Astrocyte (in vitro differentiated cells and primary cell): ENCODE data around the gene TMEM87B. TPM values are rescaled to one million over a fixed set of nuclear protein-coding genes. Genes with fewer than 3 reads are reported as not detected.

Source experiments
- DNase-seq: peaks from one replicate; pipeline ENCODE4 v3.0.0-alpha.2; 2010; ENCODE audit warnings: low read depth
- FAIRE-seq: peaks from 2 replicates; lab custom pipeline; 2011; peaks lifted over from hg19 to GRCh38; lab: Jason Lieb, UNC
- H2AFZ ChIP-seq: 2 replicates; pipeline ENCODE4 v1.6.0; 2012; ENCODE audit warnings: low read depth, low read length, inconsistent platforms
- H3K27ac ChIP-seq: 2 replicates; pipeline ENCODE4 v1.5.1; 2011; ENCODE audit warnings: low read depth, low read length, inconsistent platforms
- H3K27me3 ChIP-seq: 2 replicates; pipeline ENCODE4 v1.6.0; 2011; ENCODE audit warnings: low read length, inconsistent platforms; ENCODE audit not compliant: insufficient read depth
- H3K36me3 ChIP-seq: 2 replicates; pipeline ENCODE4 v1.5.1; 2011; ENCODE audit warnings: low read length, inconsistent platforms; ENCODE audit not compliant: insufficient read depth
- H3K4me1 ChIP-seq: 2 replicates; pipeline ENCODE4 v1.5.1; 2011; ENCODE audit warnings: low read length, inconsistent platforms; ENCODE audit not compliant: insufficient read depth
- H3K4me2 ChIP-seq: 2 replicates; pipeline ENCODE4 v1.6.0; 2012; ENCODE audit warnings: low read length, inconsistent platforms
- H3K4me3 ChIP-seq: 2 replicates; pipeline ENCODE4 v1.5.1; 2011; ENCODE audit warnings: low read depth, mild to moderate bottlenecking, low read length, inconsistent platforms; ENCODE audit not compliant: insufficient read depth
- H3K79me2 ChIP-seq: 2 replicates; pipeline ENCODE4 v1.6.0; 2012; ENCODE audit warnings: mild to moderate bottlenecking, low read length, inconsistent platforms; ENCODE audit not compliant: insufficient read depth
- H3K9ac ChIP-seq: 2 replicates; pipeline ENCODE4 v1.6.0; 2012; ENCODE audit warnings: mild to moderate bottlenecking, low read length, inconsistent platforms
- H3K9me3 ChIP-seq: 2 replicates; pipeline ENCODE4 v1.5.1; 2012; ENCODE audit warnings: low read depth, mild to moderate bottlenecking, low read length, inconsistent platforms; ENCODE audit not compliant: insufficient read depth
- H4K20me1 ChIP-seq: 2 replicates; pipeline ENCODE4 v1.6.0; 2012; ENCODE audit warnings: low read length, inconsistent platforms; ENCODE audit not compliant: insufficient read depth
- H3K27ac Mint-ChIP-seq: one replicate; pipeline ENCODE4 v1.8.0; 2021; ENCODE audit warnings: mild to moderate bottlenecking, mixed read lengths; ENCODE audit not compliant: unreplicated experiment
- H3K27me3 Mint-ChIP-seq: one replicate; pipeline ENCODE4 v1.8.0; 2021; ENCODE audit warnings: low read depth, mixed read lengths; ENCODE audit not compliant: unreplicated experiment
- H3K36me3 Mint-ChIP-seq: one replicate; pipeline ENCODE4 v1.8.0; 2021; ENCODE audit warnings: low read depth, mixed read lengths; ENCODE audit not compliant: unreplicated experiment
- H3K4me1 Mint-ChIP-seq: one replicate; pipeline ENCODE4 v1.8.0; 2021; ENCODE audit warnings: low read depth, mixed read lengths; ENCODE audit not compliant: unreplicated experiment
- H3K4me3 Mint-ChIP-seq: one replicate; pipeline ENCODE4 v1.8.0; 2021; ENCODE audit warnings: mild to moderate bottlenecking, moderate library complexity, mixed read lengths; ENCODE audit not compliant: unreplicated experiment
- H3K9me3 Mint-ChIP-seq: one replicate; pipeline ENCODE4 v1.8.0; 2021; ENCODE audit warnings: mild to moderate bottlenecking, mixed read lengths; ENCODE audit not compliant: unreplicated experiment
- EZH2 ChIP-seq: IDR thresholded peaks from 2 replicates; pipeline ENCODE4 v1.6.1; 2012; ENCODE audit warnings: mild to moderate bottlenecking, low read length, inconsistent platforms; ENCODE audit not compliant: insufficient read depth
- total RNA-seq: library from RNA; stranded (reverse); gene quantifications from 2 replicates; pipeline ENCODE4 v1.2.1, GENCODE V29; 2021
- TF ChIP-seq, protein P1 (sequence below): IDR thresholded peaks from 2 replicates; pipeline ENCODE4 v1.5.1; 2011; ENCODE audit warnings: low read depth, mild to moderate bottlenecking, inconsistent platforms, low read length, moderate library complexity; ENCODE audit not compliant: insufficient read depth

TMEM87B gene
- total RNA-seq, 1 donor from 2014 or later: 27.2 TPM

DNA sequence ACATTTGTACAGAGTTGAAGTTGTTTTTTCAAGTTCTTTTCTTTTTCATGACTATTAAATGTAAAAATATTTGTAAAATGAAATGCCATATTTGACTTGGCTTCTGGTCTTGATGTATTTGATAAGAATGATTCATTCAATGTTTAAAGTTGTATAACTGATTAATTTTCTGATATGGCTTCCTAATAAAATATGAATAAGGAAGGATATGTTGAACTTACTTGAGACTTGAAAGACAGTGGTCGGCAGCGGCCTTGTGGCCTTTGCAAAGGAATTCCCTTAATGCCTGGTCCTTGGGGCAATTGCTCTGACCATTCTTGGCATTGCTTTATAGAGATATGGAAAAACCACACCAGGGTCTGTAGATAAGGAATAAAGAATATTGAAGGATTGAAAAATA is 25.9 kb upstream of the TMEM87B start:
- TF ChIP-seq, protein P1, sequence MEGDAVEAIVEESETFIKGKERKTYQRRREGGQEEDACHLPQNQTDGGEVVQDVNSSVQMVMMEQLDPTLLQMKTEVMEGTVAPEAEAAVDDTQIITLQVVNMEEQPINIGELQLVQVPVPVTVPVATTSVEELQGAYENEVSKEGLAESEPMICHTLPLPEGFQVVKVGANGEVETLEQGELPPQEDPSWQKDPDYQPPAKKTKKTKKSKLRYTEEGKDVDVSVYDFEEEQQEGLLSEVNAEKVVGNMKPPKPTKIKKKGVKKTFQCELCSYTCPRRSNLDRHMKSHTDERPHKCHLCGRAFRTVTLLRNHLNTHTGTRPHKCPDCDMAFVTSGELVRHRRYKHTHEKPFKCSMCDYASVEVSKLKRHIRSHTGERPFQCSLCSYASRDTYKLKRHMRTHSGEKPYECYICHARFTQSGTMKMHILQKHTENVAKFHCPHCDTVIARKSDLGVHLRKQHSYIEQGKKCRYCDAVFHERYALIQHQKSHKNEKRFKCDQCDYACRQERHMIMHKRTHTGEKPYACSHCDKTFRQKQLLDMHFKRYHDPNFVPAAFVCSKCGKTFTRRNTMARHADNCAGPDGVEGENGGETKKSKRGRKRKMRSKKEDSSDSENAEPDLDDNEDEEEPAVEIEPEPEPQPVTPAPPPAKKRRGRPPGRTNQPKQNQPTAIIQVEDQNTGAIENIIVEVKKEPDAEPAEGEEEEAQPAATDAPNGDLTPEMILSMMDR: no peak
- no peak for TF ChIP-seq EZH2
- Histone ChIP-seq H3K36me3 (no peaks in the 10 kb centered on the region), H3K9ac (no peak overlapping the region), H4K20me1 (no peaks in the 10 kb centered on the region), H3K27me3 (no peaks in the 10 kb centered on the region), H3K79me2 (no peaks in the 10 kb centered on the region), H3K4me3 (no peak overlapping the region), H3K4me2 (no peak overlapping the region), H3K4me1 (no peaks in the 10 kb centered on the region), H3K9me3 (no peaks in the 10 kb centered on the region), H2AFZ (no peak overlapping the region), H3K27ac (no peak overlapping the region)
- no peak overlapping the region for H3K4me3 Mint-ChIP-seq
- DNase-seq: no peak
- peaks cover 14% of the 10 kb centered on the region for H3K4me1 Mint-ChIP-seq
- H3K27ac Mint-ChIP-seq: no peak overlapping the region
- no peak for FAIRE-seq
- no peaks in the 10 kb centered on the region for H3K27me3 Mint-ChIP-seq
- no peaks in the 10 kb centered on the region for H3K9me3 Mint-ChIP-seq
- peaks cover 5% of the 10 kb centered on the region for H3K36me3 Mint-ChIP-seq

DNA sequence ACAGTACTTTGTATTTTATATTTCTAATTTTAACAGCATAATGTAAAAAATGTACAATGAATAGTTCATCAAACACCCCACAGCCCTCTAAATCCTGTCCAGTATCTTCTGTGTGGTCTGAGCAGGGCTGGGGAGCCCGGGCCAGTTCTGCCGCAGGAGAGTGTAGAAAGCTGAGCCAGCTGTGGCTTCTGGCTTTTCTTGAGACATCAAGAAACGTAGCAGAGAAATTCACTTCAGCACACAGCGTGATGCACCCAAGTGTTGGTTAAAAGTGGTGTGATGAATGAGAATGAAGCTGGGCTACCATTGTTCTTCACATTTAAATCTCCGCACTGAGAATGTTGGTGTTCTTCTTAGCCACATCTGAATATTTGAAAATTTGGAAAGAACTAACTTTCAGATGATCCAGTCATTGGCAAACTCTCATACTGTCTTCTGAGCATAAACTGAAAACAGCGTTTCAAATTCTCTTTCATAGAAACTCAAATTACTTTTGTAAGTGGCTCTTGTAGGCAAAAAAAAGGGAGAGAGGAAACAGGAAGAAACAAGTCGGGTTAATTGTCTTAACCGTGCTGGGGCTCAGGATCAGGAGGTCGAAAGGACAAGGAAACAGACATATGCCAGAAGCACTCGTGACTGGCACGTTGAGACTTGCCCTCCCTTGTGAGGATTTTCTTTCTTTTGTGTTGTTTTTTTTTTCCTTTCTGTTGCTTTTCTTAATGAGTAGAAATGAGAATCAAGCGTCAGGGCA is 23.4 kb upstream of the TMEM87B start:
- peaks cover 3% of the 10 kb centered on the region for H3K36me3 Mint-ChIP-seq
- no peak overlapping the region for H3K27ac ChIP-seq
- H3K4me1 Mint-ChIP-seq: peaks cover 14% of the 10 kb centered on the region
- H3K4me2 ChIP-seq: no peak overlapping the region
- no peaks in the 10 kb centered on the region for H3K9me3 ChIP-seq
- H3K9ac ChIP-seq: no peak overlapping the region
- no peaks in the 10 kb centered on the region for H3K36me3 ChIP-seq
- TF ChIP-seq EZH2: no peak
- TF ChIP-seq, protein P1: no peak
- H2AFZ ChIP-seq: no peak overlapping the region
- no peaks in the 10 kb centered on the region for H3K27me3 Mint-ChIP-seq
- no peaks in the 10 kb centered on the region for H4K20me1 ChIP-seq
- no peaks in the 10 kb centered on the region for H3K4me1 ChIP-seq
- H3K27ac Mint-ChIP-seq: no peak overlapping the region
- DNase-seq: no peak
- no peaks in the 10 kb centered on the region for H3K27me3 ChIP-seq
- H3K4me3 ChIP-seq: no peak overlapping the region
- H3K4me3 Mint-ChIP-seq: no peak overlapping the region
- no peaks in the 10 kb centered on the region for H3K9me3 Mint-ChIP-seq
- no peak for FAIRE-seq
- no peaks in the 10 kb centered on the region for H3K79me2 ChIP-seq

DNA sequence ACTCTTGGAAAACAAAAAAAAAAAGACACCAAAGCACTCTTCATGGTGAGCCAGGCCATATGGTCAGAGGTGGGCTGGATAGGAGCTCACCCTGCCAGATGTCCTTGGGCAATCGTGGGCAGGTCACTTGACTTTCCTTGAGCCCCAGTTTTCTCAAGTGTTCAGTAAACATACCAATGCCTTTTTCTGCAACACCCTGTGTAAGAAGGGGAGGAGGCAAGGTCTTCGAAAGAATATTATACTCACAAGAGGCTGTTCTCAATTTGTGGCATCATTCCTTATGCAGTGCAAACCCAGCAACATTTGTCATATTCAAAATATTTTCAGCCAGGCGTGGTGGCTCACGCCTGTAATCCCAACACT is 22.9 kb upstream of the TMEM87B start:
- Mint-ChIP-seq H3K4me3 (no peak overlapping the region), H3K27me3 (no peaks in the 10 kb centered on the region), H3K36me3 (peaks cover 3% of the 10 kb centered on the region), H3K4me1 (peaks cover 14% of the 10 kb centered on the region), H3K9me3 (no peaks in the 10 kb centered on the region), H3K27ac (no peak overlapping the region)
- H3K79me2 ChIP-seq: no peaks in the 10 kb centered on the region
- H2AFZ ChIP-seq: no peak overlapping the region
- no peak overlapping the region for H3K9ac ChIP-seq
- no peak overlapping the region for H3K27ac ChIP-seq
- no peaks in the 10 kb centered on the region for H3K36me3 ChIP-seq
- no peak overlapping the region for H3K4me3 ChIP-seq
- H3K9me3 ChIP-seq: no peaks in the 10 kb centered on the region
- no peak for TF ChIP-seq EZH2
- TF ChIP-seq, protein P1: no peak
- H3K4me1 ChIP-seq: no peaks in the 10 kb centered on the region
- no peak overlapping the region for H3K4me2 ChIP-seq
- FAIRE-seq: no peak
- H3K27me3 ChIP-seq: no peaks in the 10 kb centered on the region
- no peak for DNase-seq
- H4K20me1 ChIP-seq: no peaks in the 10 kb centered on the region
